Tibial nerve (tissue), 3 donors: Measurements from ENCODE around the gene CFAP20DC.

Experiments used
- POLR2A ChIP-seq, 2 donors: fragments of 450-650 bp; IDR thresholded peaks; one replicate each; pipeline ENCODE4 v1.6.1; 2017; ENCODE audit warnings: antibody characterized with exemption in 2 of 2, mild to moderate bottlenecking in 2 of 2, moderate library complexity in 2 of 2
- TF ChIP-seq, protein P1 (sequence below), 5 experiments: fragments of 200-600 bp in 3 of 5; fragments of 450-650 bp in 2 of 5; sonication (generic) in 3 of 5; IDR thresholded peaks; one replicate each; pipeline ENCODE4 v1.5.1; 2016 to 2019; ENCODE audit warnings: antibody characterized with exemption in 5 of 5, mild to moderate bottlenecking in 3 of 5, moderate library complexity in 2 of 5

DNA sequence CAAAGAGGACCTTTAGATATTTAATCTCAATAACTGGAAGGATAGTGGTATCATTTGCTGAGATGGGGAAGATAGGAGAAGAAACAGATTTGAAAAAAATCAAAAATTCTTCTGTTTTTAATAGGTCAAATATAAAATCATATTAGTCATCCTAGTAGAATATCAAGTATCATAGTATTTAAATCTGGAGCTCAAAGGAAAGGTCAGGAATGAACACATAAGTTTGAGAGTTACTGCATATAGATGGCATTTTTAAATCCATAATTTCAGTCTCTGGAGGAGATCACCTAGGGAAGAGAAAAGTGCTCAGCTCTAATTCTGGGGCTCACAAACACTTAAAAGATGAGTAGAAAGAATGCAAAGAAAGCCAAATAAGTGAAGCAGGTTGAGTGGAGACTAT lies 24.9 kb upstream of the CFAP20DC start:
- TF ChIP-seq, protein P1, sequence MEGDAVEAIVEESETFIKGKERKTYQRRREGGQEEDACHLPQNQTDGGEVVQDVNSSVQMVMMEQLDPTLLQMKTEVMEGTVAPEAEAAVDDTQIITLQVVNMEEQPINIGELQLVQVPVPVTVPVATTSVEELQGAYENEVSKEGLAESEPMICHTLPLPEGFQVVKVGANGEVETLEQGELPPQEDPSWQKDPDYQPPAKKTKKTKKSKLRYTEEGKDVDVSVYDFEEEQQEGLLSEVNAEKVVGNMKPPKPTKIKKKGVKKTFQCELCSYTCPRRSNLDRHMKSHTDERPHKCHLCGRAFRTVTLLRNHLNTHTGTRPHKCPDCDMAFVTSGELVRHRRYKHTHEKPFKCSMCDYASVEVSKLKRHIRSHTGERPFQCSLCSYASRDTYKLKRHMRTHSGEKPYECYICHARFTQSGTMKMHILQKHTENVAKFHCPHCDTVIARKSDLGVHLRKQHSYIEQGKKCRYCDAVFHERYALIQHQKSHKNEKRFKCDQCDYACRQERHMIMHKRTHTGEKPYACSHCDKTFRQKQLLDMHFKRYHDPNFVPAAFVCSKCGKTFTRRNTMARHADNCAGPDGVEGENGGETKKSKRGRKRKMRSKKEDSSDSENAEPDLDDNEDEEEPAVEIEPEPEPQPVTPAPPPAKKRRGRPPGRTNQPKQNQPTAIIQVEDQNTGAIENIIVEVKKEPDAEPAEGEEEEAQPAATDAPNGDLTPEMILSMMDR (IDR thresholded peaks at IDR 0.05), result no peak
- no peak for TF ChIP-seq POLR2A (IDR thresholded peaks at IDR 0.05)
